ENCODE data around the gene TMEM171. TPM values are rescaled to one million over a fixed set of nuclear protein-coding genes. Genes with fewer than 3 reads are reported as not detected.

TMEM171 gene
- polyA plus RNA-seq, 1 donor (not counting 4 experiments of a cell fraction or from before 2014, with no cell fraction given): 8.7 TPM

DNA sequence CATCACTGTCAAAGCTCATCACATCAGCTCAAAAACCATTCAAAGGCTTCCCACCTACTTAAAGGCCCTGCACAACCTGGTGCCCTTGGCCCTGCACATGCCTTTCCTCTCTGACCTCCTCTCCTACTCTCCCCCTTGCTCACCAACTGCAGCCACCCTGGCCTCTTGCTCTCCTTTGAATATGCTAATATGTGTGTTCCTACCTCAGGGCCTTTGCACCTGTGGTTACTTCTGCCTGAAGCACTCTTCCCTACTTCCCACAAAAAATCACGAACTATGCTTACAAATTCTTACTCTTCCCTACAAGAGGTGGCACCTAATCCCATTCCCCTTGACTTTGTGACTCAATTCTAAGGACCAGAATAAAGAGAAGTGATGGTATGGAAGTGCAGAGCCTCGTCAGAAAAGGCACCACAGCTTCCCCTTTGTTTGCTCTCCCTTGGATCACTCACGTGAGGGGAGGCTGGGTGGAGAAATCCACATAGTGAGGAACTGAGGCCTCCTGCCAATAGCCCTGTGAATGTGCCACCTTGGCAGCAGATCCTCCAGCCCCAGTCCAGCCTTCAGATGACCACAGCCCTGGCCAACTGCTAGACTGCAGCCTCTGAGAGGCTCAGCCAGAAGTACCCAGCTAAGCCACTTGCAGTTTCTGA is 3.2 kb upstream of the TMEM171 start:
- Histone ChIP-seq H3K4me1 (ENCODE audit: control insufficient read depth, extremely low read depth, insufficient read depth, low read length) (peaks cover 24% of the 10 kb centered on the region), H3K27me3 (ENCODE audit: control insufficient read depth, extremely low read depth, insufficient read depth, low read length) (no peaks in the 10 kb centered on the region), H3K9me3 (ENCODE audit: control insufficient read depth, low read depth, low read length) (no peaks in the 10 kb centered on the region), H3K27ac (ENCODE audit: control insufficient read depth, insufficient read depth, low read length) (no peak overlapping the region), H3K9me1 (ENCODE audit: control insufficient read depth, extremely low read depth, insufficient read depth, low read length) (no peaks in the 10 kb centered on the region), H3K36me3 (ENCODE audit: control insufficient read depth in 2 of 2, extremely low read depth in 1 of 2, insufficient read depth in 2 of 2, low read length in 2 of 2) (no peaks in the 10 kb centered on the region), H4K20me1 (ENCODE audit: control insufficient read depth, extremely low read depth, insufficient read depth, low read length) (no peaks in the 10 kb centered on the region), H3K4me3 (ENCODE audit: control insufficient read depth in 2 of 3, extremely low read depth in 1 of 3, insufficient read depth in 2 of 3, low read depth in 1 of 3, low read length in 3 of 3) (no peak overlapping the region), H3K79me2 (ENCODE audit: control insufficient read depth, insufficient read depth, low read length) (peaks cover 4% of the 10 kb centered on the region), H3K9ac (ENCODE audit: control insufficient read depth, extremely low read depth, insufficient read depth, low read length) (no peak overlapping the region), H2AFZ (ENCODE audit: control insufficient read depth, low read length) (no peak overlapping the region), H3K4me2 (ENCODE audit: control insufficient read depth, extremely low read depth, insufficient read depth, low read depth, low read length) (no peak overlapping the region)
- TF ChIP-seq, protein P1, sequence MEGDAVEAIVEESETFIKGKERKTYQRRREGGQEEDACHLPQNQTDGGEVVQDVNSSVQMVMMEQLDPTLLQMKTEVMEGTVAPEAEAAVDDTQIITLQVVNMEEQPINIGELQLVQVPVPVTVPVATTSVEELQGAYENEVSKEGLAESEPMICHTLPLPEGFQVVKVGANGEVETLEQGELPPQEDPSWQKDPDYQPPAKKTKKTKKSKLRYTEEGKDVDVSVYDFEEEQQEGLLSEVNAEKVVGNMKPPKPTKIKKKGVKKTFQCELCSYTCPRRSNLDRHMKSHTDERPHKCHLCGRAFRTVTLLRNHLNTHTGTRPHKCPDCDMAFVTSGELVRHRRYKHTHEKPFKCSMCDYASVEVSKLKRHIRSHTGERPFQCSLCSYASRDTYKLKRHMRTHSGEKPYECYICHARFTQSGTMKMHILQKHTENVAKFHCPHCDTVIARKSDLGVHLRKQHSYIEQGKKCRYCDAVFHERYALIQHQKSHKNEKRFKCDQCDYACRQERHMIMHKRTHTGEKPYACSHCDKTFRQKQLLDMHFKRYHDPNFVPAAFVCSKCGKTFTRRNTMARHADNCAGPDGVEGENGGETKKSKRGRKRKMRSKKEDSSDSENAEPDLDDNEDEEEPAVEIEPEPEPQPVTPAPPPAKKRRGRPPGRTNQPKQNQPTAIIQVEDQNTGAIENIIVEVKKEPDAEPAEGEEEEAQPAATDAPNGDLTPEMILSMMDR (optimal IDR thresholded peaks at IDR 0.05 in 1 of 3, IDR thresholded peaks at IDR 0.05 in 1 of 3, conservative IDR thresholded peaks at IDR 0.05 in 1 of 3; ENCODE audit: extremely low read depth in 1 of 3, insufficient read depth in 2 of 3, low read length in 3 of 3): no peak
- no peak for TF ChIP-seq EZH2 (IDR thresholded peaks at IDR 0.05; ENCODE audit: low read length)
- DNase-seq (ENCODE audit: low read depth, low spot score) (no peak), FAIRE-seq (no peak)
- dilution Hi-C loops (cut with MboI; ENCODE audit: extremely low pct_ligation_motif_present, low sequenced_read_pairs): no loop called here

DNA sequence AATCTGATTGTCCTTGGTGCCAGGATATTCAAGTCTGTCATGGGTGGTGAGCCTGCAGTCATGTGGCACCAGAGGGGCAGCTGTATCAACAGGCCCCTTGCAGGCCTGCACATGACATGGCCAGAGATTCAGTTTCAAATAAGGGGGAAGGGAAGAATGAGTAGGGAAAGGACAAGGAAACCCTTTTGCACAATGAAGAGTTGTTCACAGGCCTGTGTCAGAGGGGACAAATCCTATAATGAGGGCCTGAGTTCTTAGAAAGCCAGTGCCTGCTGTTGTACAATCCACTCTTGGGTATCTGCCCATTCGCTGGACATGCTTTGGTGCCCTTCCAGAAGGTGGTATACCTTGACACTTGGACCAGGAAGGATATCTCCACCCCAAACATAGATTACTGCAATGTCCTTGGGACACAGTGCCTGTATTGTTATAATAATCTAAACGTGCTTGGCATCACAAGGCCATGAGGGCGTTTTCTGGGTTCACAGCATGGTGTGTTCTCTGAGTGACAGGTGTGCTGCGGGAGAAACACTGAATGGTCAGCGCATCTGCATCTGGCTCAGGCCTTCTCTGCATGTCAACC is 1.9 kb upstream of the TMEM171 start:
- H3K79me2 ChIP-seq (ENCODE audit: control insufficient read depth, insufficient read depth, low read length): peaks cover 4% of the 10 kb centered on the region
- H3K9me1 ChIP-seq (ENCODE audit: control insufficient read depth, extremely low read depth, insufficient read depth, low read length): no peaks in the 10 kb centered on the region
- H3K36me3 ChIP-seq (ENCODE audit: control insufficient read depth in 2 of 2, extremely low read depth in 1 of 2, insufficient read depth in 2 of 2, low read length in 2 of 2): peaks cover under 1% of the 10 kb centered on the region in 2 experiments
- H3K4me2 ChIP-seq (ENCODE audit: control insufficient read depth, extremely low read depth, insufficient read depth, low read depth, low read length): no peak overlapping the region
- no peak overlapping the region for H3K27ac ChIP-seq (ENCODE audit: control insufficient read depth, insufficient read depth, low read length)
- DNase-seq (ENCODE audit: low read depth, low spot score) (no peak), FAIRE-seq (peak; percentile 44)
- H4K20me1 ChIP-seq (ENCODE audit: control insufficient read depth, extremely low read depth, insufficient read depth, low read length): no peaks in the 10 kb centered on the region
- peaks cover 36% of the 10 kb centered on the region for H3K4me1 ChIP-seq (ENCODE audit: control insufficient read depth, extremely low read depth, insufficient read depth, low read length)
- H2AFZ ChIP-seq (ENCODE audit: control insufficient read depth, low read length): no peak overlapping the region
- no peak overlapping the region for H3K4me3 ChIP-seq (ENCODE audit: control insufficient read depth in 2 of 3, extremely low read depth in 1 of 3, insufficient read depth in 2 of 3, low read depth in 1 of 3, low read length in 3 of 3)
- dilution Hi-C loops (cut with MboI; ENCODE audit: extremely low pct_ligation_motif_present, low sequenced_read_pairs): no loop called here
- no peak for TF ChIP-seq EZH2 (IDR thresholded peaks at IDR 0.05; ENCODE audit: low read length)
- TF ChIP-seq, protein P1 (optimal IDR thresholded peaks at IDR 0.05 in 1 of 3, IDR thresholded peaks at IDR 0.05 in 1 of 3, conservative IDR thresholded peaks at IDR 0.05 in 1 of 3; ENCODE audit: extremely low read depth in 1 of 3, insufficient read depth in 2 of 3, low read length in 3 of 3): no peak
- no peaks in the 10 kb centered on the region for H3K9me3 ChIP-seq (ENCODE audit: control insufficient read depth, low read depth, low read length)
- no peak overlapping the region for H3K9ac ChIP-seq (ENCODE audit: control insufficient read depth, extremely low read depth, insufficient read depth, low read length)
- no peaks in the 10 kb centered on the region for H3K27me3 ChIP-seq (ENCODE audit: control insufficient read depth, extremely low read depth, insufficient read depth, low read length)

Measured in keratinocyte (primary cell).